GM18867 (cell line): ENCODE results near the gene SELP.
"Not testable (repeated sequence)": the region's sequence is repeated elsewhere in the genome, so short reads cannot be mapped to it uniquely, and the experiment has no call there.

Experiments used
- ATAC-seq: cut with Tn5 transposase; IDR thresholded peaks from one replicate; pipeline ENCODE4 v1.9.1; 2021; ENCODE audit warnings: mild to moderate bottlenecking, moderate library complexity; ENCODE audit not compliant: unreplicated experiment

The SELP gene

GRCh38 chr1:169630006-169630405, at the start of gene SELP:
Gene SELP, minus strand, starts transcription at chr1:169630124. Its CDS starts 50 bp downstream, at chr1:169630074.
- no peak for ATAC-seq

GRCh38 chr1:169679692-169680091, 49.8 kb upstream of the SELP start:
- ATAC-seq, result no peak

GRCh38 chr1:169676001-169676400, 46.1 kb upstream of the SELP start:
- ATAC-seq, result no peak

GRCh38 chr1:169670836-169671235, 40.9 kb upstream of the SELP start:
- no peak for ATAC-seq

GRCh38 chr1:169670244-169670643, 40.3 kb upstream of the SELP start:
- not testable (repeated sequence) for ATAC-seq

GRCh38 chr1:169667699-169668596, 38.0 kb upstream of the SELP start:
- not testable (repeated sequence) for ATAC-seq

GRCh38 chr1:169667227-169667639, 37.3 kb upstream of the SELP start:
- peak; percentile 80 for ATAC-seq

GRCh38 chr1:169662680-169663079, 32.8 kb upstream of the SELP start:
- ATAC-seq, result not testable (repeated sequence)

GRCh38 chr1:169661066-169661465, 31.1 kb upstream of the SELP start:
- ATAC-seq, result not testable (repeated sequence)

- ATAC-seq, result not testable (repeated sequence)
Observed at GRCh38 chr1:169658777-169659176, 28.9 kb upstream of the SELP start.

- no peak for ATAC-seq
Observed at GRCh38 chr1:169653873-169654272, 23.9 kb upstream of the SELP start.

- ATAC-seq, result no peak
Observed at GRCh38 chr1:169651035-169651434, 21.1 kb upstream of the SELP start.

GRCh38 chr1:169650551-169650950, 20.6 kb upstream of the SELP start:
- no peak for ATAC-seq

GRCh38 chr1:169648709-169649108, 18.8 kb upstream of the SELP start:
- no peak for ATAC-seq

GRCh38 chr1:169648187-169648586, 18.3 kb upstream of the SELP start:
- ATAC-seq, result no peak

- no peak for ATAC-seq
Observed at GRCh38 chr1:169647512-169647911, 17.6 kb upstream of the SELP start.

- ATAC-seq, result no peak
Observed at GRCh38 chr1:169644297-169644696, 14.4 kb upstream of the SELP start.

- ATAC-seq, result no peak
Observed at GRCh38 chr1:169634877-169635276, 5.0 kb upstream of the SELP start.

- ATAC-seq, result no peak
Observed at GRCh38 chr1:169634145-169634544, 4.2 kb upstream of the SELP start.

GRCh38 chr1:169631249-169631648, 1.3 kb upstream of the SELP start:
- no peak for ATAC-seq

GRCh38 chr1:169624912-169625311, 5.0 kb downstream of the SELP start:
- ATAC-seq, result no peak

- ATAC-seq, result no peak
Observed at GRCh38 chr1:169624122-169624521, 5.8 kb downstream of the SELP start.
